Neural progenitor cell (in vitro differentiated cells): ENCODE measurements around the gene LAMP1. TPM values are rescaled to one million over a fixed set of nuclear protein-coding genes. Genes with fewer than 3 reads are reported as not detected.

Experiments
- DNase-seq: peaks from one replicate; pipeline ENCODE4 v3.0.0-alpha.2; 2016; ENCODE audit warnings: low spot score
- H2AFZ ChIP-seq: fragments of 200-600 bp; sonication (generic); replicated peaks from 2 replicates; pipeline ENCODE4 v1.6.1; 2016; ENCODE audit warnings: antibody characterized with exemption
- H3F3A ChIP-seq: fragments of 200-600 bp; sonication (generic); 2 replicates; pipeline ENCODE4 v1.6.1; 2016; ENCODE audit warnings: antibody characterized with exemption, low read depth
- H3K27ac ChIP-seq: fragments of 200-600 bp; sonication (generic); 2 replicates; pipeline ENCODE4 v1.5.1; 2016; ENCODE audit warnings: mild to moderate bottlenecking
- H3K27me3 ChIP-seq: fragments of 200-600 bp; sonication (generic); 2 replicates; pipeline ENCODE4 v1.6.1; 2016; ENCODE audit warnings: mild to moderate bottlenecking, moderate library complexity
- H3K36me3 ChIP-seq: fragments of 200-600 bp; sonication (generic); 2 replicates; pipeline ENCODE4 v1.5.1; 2016
- H3K4me1 ChIP-seq: fragments of 200-600 bp; sonication (generic); 2 replicates; pipeline ENCODE4 v1.6.1; 2016; ENCODE audit warnings: mixed run types
- H3K4me2 ChIP-seq: fragments of 200-600 bp; sonication (generic); 2 replicates; pipeline ENCODE4 v1.6.1; 2016
- H3K4me3 ChIP-seq: fragments of 200-600 bp; sonication (generic); 2 replicates; pipeline ENCODE4 v1.5.1; 2016
- H3K79me2 ChIP-seq: fragments of 200-600 bp; sonication (generic); 2 replicates; pipeline ENCODE4 v1.6.1; 2016; ENCODE audit warnings: low read depth
- H3K9ac ChIP-seq: fragments of 200-600 bp; sonication (generic); 2 replicates; pipeline ENCODE4 v1.6.1; 2016
- H3K9me3 ChIP-seq: fragments of 200-600 bp; sonication (generic); 2 replicates; pipeline ENCODE4 v1.5.1; 2016; ENCODE audit warnings: low read depth
- H4K20me1 ChIP-seq: fragments of 200-600 bp; sonication (generic); 2 replicates; pipeline ENCODE4 v1.6.1; 2016; ENCODE audit warnings: low read depth
- H3K27ac Mint-ChIP-seq: 3 replicates; pipeline ENCODE4 v1.8.0; 2021; ENCODE audit warnings: mixed read lengths
- H3K27me3 Mint-ChIP-seq: 2 replicates; pipeline ENCODE4 v1.8.0; 2022; ENCODE audit warnings: low read depth, mild to moderate bottlenecking, inconsistent platforms, moderate library complexity, mixed read lengths; ENCODE audit not compliant: insufficient read depth
- H3K36me3 Mint-ChIP-seq: 3 replicates; pipeline ENCODE4 v1.8.0; 2021; ENCODE audit warnings: mixed read lengths
- H3K4me1 Mint-ChIP-seq: 3 replicates; pipeline ENCODE4 v1.8.0; 2021; ENCODE audit warnings: mixed read lengths
- H3K4me3 Mint-ChIP-seq: 3 replicates; pipeline ENCODE4 v1.8.0; 2021; ENCODE audit warnings: mild to moderate bottlenecking, moderate library complexity, mixed read lengths
- H3K9me3 Mint-ChIP-seq: 3 replicates; pipeline ENCODE4 v1.8.0; 2020; ENCODE audit warnings: mixed read lengths
- CTCF ChIP-seq: fragments of 200-600 bp; sonication (generic); IDR thresholded peaks from 2 replicates; pipeline ENCODE4 v1.5.1; 2017; ENCODE audit warnings: antibody characterized with exemption, mild to moderate bottlenecking
- EZH2 ChIP-seq: fragments of 200-600 bp; sonication (generic); IDR thresholded peaks from 2 replicates; pipeline ENCODE4 v1.6.1; 2017; ENCODE audit warnings: antibody characterized with exemption, mild to moderate bottlenecking, moderate library complexity
- EZH2phosphoT487 ChIP-seq: fragments of 200-600 bp; sonication (generic); IDR thresholded peaks from 2 replicates; pipeline ENCODE4 v1.6.1; 2017; ENCODE audit warnings: antibody characterized with exemption
- total RNA-seq: library from RNA; depleted of rRNA; stranded (reverse); fragments of >200 nt; gene quantifications from 2 replicates; pipeline ENCODE4 v1.2.3, GENCODE V29; 2015; ENCODE audit warnings: low replicate concordance

LAMP1 gene
- total RNA-seq, 1 donor from 2014 or later = 49.7 TPM

- peaks cover 29% of the 10 kb centered on the region for H3K79me2 ChIP-seq
- no peaks in the 10 kb centered on the region for H3K9me3 Mint-ChIP-seq
- no peak overlapping the region for H3K9ac ChIP-seq
- peaks cover 2% of the 10 kb centered on the region for H3K36me3 Mint-ChIP-seq
- H3K4me1 Mint-ChIP-seq = peaks cover 11% of the 10 kb centered on the region
- H3K27ac ChIP-seq = no peak overlapping the region
- no peaks in the 10 kb centered on the region for H3F3A ChIP-seq
- H3K4me3 ChIP-seq = no peak overlapping the region
- H3K9me3 ChIP-seq = no peaks in the 10 kb centered on the region
- H2AFZ ChIP-seq = no peak overlapping the region
- no peaks in the 10 kb centered on the region for H3K27me3 ChIP-seq
- H3K27ac Mint-ChIP-seq = no peak overlapping the region
- H3K27me3 Mint-ChIP-seq = peaks cover 6% of the 10 kb centered on the region
- H3K4me2 ChIP-seq = no peak overlapping the region
- no peak overlapping the region for H3K4me3 Mint-ChIP-seq
- H3K36me3 ChIP-seq = no peaks in the 10 kb centered on the region
- TF ChIP-seq CTCF = no peak
- no peak for TF ChIP-seq EZH2phosphoT487
- TF ChIP-seq EZH2 = no peak
- DNase-seq = no peak
- H3K4me1 ChIP-seq = peaks cover 6% of the 10 kb centered on the region
- peaks cover 12% of the 10 kb centered on the region for H4K20me1 ChIP-seq
Observed at GRCh38 chr13:113361406-113361805, 64.4 kb downstream of the LAMP1 start.

- Histone ChIP-seq H3K4me2 (peak overlapping the region; percentile 74), H3K4me3 (peak overlapping the region; percentile 31), H3K9ac (no peak overlapping the region), H3K27me3 (no peaks in the 10 kb centered on the region), H3K36me3 (no peaks in the 10 kb centered on the region), H3F3A (no peaks in the 10 kb centered on the region), H3K4me1 (peaks cover 6% of the 10 kb centered on the region), H2AFZ (peak overlapping the region; percentile 51), H3K79me2 (peaks cover 29% of the 10 kb centered on the region), H3K27ac (no peak overlapping the region), H3K9me3 (no peaks in the 10 kb centered on the region), H4K20me1 (peaks cover 12% of the 10 kb centered on the region)
- no peak for TF ChIP-seq CTCF
- TF ChIP-seq EZH2phosphoT487 = no peak
- Mint-ChIP-seq H3K27me3 (peaks cover 6% of the 10 kb centered on the region), H3K27ac (no peak overlapping the region), H3K4me1 (peaks cover 12% of the 10 kb centered on the region), H3K36me3 (no peaks in the 10 kb centered on the region), H3K9me3 (no peaks in the 10 kb centered on the region), H3K4me3 (no peak overlapping the region)
- DNase-seq = no peak
Observed at GRCh38 chr13:113364311-113364889, 67.4 kb downstream of the LAMP1 start.

- Mint-ChIP-seq H3K4me1 (peaks cover 12% of the 10 kb centered on the region), H3K36me3 (no peaks in the 10 kb centered on the region), H3K27me3 (peaks cover 6% of the 10 kb centered on the region), H3K27ac (no peak overlapping the region), H3K4me3 (peak overlapping the region; percentile 75), H3K9me3 (no peaks in the 10 kb centered on the region)
- Histone ChIP-seq H3F3A (no peaks in the 10 kb centered on the region), H3K9ac (no peak overlapping the region), H3K4me2 (peak overlapping the region; percentile 74), H3K36me3 (no peaks in the 10 kb centered on the region), H3K4me3 (no peak overlapping the region), H3K4me1 (peaks cover 6% of the 10 kb centered on the region), H3K27ac (no peak overlapping the region), H3K27me3 (no peaks in the 10 kb centered on the region), H4K20me1 (peaks cover 12% of the 10 kb centered on the region), H3K9me3 (no peaks in the 10 kb centered on the region), H2AFZ (peak overlapping the region; percentile 51), H3K79me2 (peaks cover 29% of the 10 kb centered on the region)
- TF ChIP-seq EZH2 (no peak), EZH2phosphoT487 (no peak), CTCF (no peak)
- DNase-seq = no peak
Observed at GRCh38 chr13:113364901-113365582, 68.0 kb downstream of the LAMP1 start.
